Measurements from ENCODE around the gene SUMO2. TPM values are rescaled to one million over a fixed set of nuclear protein-coding genes. Genes with fewer than 3 reads are reported as not detected.
A peak's percentile ranks its signal among the peaks of the same experiment; 100 is the strongest.

SUMO2 gene
- total and polyA plus RNA-seq, 2 of the 8 experiments (the other 6 are each of a cell fraction or from before 2014, with no cell fraction given) = 184 to 779 TPM

DNA sequence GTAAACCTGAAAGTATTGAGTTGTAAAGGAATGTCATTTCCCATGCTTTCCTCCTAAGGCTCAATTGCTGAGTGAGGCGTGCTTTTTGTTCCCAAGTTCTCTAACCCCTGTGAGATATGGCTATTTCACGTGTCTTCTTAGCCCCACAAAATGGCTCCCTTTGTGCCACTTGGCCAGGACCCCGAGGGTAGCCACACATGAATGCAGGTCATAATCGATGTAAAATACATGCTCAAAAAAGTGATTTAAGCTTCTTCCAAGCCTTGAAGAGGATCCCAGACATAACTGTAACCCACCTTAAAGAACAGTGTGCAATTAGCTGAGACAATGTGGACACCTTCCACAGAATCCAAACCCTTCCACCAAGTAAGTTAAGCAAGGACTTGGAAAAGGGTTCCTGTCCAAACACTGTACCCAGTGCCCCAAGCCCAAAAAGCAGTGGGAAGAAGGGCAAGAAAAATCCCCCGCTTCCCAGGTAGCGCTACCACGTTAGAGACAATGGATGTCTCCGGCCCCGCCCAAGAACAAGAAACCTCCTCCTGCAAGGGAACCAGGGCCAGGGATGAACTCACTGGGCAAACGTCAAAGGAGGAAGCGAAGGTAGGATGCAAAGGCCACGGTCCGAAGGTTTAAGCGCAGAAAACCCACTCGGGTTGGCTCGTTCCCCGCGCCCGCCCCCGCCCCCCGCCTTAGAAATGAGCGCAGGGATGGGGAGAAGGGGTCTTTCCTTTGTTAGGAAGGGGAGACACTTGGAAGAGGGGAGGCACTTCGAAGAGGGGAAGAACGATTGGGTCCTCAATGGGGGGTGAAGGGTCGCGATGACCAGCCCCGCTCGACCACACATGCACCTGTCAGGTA, 29.6 kb downstream of the SUMO2 start (continued):
- TF ChIP-seq, protein P1, sequence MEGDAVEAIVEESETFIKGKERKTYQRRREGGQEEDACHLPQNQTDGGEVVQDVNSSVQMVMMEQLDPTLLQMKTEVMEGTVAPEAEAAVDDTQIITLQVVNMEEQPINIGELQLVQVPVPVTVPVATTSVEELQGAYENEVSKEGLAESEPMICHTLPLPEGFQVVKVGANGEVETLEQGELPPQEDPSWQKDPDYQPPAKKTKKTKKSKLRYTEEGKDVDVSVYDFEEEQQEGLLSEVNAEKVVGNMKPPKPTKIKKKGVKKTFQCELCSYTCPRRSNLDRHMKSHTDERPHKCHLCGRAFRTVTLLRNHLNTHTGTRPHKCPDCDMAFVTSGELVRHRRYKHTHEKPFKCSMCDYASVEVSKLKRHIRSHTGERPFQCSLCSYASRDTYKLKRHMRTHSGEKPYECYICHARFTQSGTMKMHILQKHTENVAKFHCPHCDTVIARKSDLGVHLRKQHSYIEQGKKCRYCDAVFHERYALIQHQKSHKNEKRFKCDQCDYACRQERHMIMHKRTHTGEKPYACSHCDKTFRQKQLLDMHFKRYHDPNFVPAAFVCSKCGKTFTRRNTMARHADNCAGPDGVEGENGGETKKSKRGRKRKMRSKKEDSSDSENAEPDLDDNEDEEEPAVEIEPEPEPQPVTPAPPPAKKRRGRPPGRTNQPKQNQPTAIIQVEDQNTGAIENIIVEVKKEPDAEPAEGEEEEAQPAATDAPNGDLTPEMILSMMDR (IDR thresholded peaks at IDR 0.05; ENCODE audit: control extremely low read depth in 1 of 3, insufficient read depth in 1 of 3, low read depth in 1 of 3, low read length in 3 of 3) = no peak
- TF ChIP-seq, protein P2, sequence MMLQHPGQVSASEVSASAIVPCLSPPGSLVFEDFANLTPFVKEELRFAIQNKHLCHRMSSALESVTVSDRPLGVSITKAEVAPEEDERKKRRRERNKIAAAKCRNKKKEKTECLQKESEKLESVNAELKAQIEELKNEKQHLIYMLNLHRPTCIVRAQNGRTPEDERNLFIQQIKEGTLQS (IDR thresholded peaks at IDR 0.05; ENCODE audit: insufficient read depth, low read depth, low read length) = no peak
- no peak for TF ChIP-seq HDAC6 (IDR thresholded peaks at IDR 0.05; ENCODE audit: low read depth, low read length)
- no peak for TF ChIP-seq EP300 (IDR thresholded peaks at IDR 0.05; ENCODE audit: borderline replicate concordance in 1 of 2, low read depth in 2 of 2, low read length in 2 of 2)
- peak; percentile 26; the same call in 1 of the 2 replicates for TF ChIP-seq TBP (IDR thresholded peaks at IDR 0.05; ENCODE audit: low read depth, low read length)
- TF ChIP-seq SAP30 (IDR thresholded peaks at IDR 0.05; ENCODE audit: insufficient read depth, insufficient replicate concordance, low read length) = peak; percentile 49
- peak; percentile 77 for TF ChIP-seq YY1 (IDR thresholded peaks at IDR 0.05; ENCODE audit: low read depth, low read length)
- TF ChIP-seq FOSL1 (IDR thresholded peaks at IDR 0.05; ENCODE audit: insufficient read depth, low read depth, low read length) = no peak
- TF ChIP-seq PHF8 (conservative IDR thresholded peaks at IDR 0.05; ENCODE audit: low read depth, low read length) = no peak
- no peak for TF ChIP-seq KDM1A (IDR thresholded peaks at IDR 0.05; ENCODE audit: borderline replicate concordance, low read length)
- TF ChIP-seq, protein P3, sequence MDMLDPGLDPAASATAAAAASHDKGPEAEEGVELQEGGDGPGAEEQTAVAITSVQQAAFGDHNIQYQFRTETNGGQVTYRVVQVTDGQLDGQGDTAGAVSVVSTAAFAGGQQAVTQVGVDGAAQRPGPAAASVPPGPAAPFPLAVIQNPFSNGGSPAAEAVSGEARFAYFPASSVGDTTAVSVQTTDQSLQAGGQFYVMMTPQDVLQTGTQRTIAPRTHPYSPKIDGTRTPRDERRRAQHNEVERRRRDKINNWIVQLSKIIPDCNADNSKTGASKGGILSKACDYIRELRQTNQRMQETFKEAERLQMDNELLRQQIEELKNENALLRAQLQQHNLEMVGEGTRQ (IDR thresholded peaks at IDR 0.05; ENCODE audit: low read length) = no peak
- no peak for TF ChIP-seq BCL11A (IDR thresholded peaks at IDR 0.05; ENCODE audit: low read depth in 2 of 2, low read length in 2 of 2)
- peak; percentile 47; the same call in 1 of the 2 replicates for TF ChIP-seq TAF1 (IDR thresholded peaks at IDR 0.05; ENCODE audit: low read depth, low read length)
- TF ChIP-seq ASH2L (IDR thresholded peaks at IDR 0.05; ENCODE audit: low read length) = peak; percentile 7
- peak in 1 of 2 experiments; percentile 34; a peak in 2 of 3 replicates for TF ChIP-seq POLR2A (IDR thresholded peaks at IDR 0.05; ENCODE audit: control extremely low read depth in 1 of 2, low read depth in 2 of 2, low read length in 2 of 2)
- TF ChIP-seq, protein P4, sequence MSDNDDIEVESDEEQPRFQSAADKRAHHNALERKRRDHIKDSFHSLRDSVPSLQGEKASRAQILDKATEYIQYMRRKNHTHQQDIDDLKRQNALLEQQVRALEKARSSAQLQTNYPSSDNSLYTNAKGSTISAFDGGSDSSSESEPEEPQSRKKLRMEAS (IDR thresholded peaks at IDR 0.05) = peak; percentile 69
- no peak for TF ChIP-seq RBBP5 (IDR thresholded peaks at IDR 0.05; ENCODE audit: borderline replicate concordance, low read depth, low read length)

Measured in H1 (cell line).